Measurements from ENCODE around the gene GLIS1.

The GLIS1 gene

DNA sequence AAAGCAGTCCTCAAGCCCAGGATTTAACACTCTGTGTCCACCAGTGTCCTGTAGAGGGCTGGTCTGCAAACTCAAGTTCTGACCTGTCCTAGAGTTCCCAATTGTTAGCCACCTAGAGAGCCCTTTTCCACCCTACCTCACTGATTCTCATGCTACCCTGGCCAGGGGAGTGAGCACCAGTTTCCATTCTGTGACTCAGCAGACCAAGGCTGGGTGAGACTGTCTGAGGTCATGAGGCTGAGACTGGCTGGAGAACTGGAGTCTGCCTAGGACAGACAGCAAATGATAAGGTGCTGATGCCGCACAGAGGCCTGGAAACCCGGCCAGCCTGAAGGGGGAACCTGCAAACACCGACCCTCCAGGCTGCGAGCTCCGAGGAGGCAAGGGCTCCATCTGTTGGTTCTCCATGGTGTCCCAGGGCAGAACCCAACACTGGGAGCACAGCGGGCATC, 13.7 kb downstream of the GLIS1 start:
- Histone ChIP-seq H3K27me3 (replicated peaks) (no peaks in the 10 kb centered on the region), H3K4me3 (ENCODE audit: low read depth, low read length) (no peak overlapping the region), H3K36me3 (replicated peaks) (no peaks in the 10 kb centered on the region), H3K27ac (no peak overlapping the region)
- in situ Hi-C loops (cut with HindIII; ENCODE audit: low pct_ligation_motif_present, low sequenced_read_pairs): no loop called here
- no peak for DNase-seq
- TF ChIP-seq, protein P1, sequence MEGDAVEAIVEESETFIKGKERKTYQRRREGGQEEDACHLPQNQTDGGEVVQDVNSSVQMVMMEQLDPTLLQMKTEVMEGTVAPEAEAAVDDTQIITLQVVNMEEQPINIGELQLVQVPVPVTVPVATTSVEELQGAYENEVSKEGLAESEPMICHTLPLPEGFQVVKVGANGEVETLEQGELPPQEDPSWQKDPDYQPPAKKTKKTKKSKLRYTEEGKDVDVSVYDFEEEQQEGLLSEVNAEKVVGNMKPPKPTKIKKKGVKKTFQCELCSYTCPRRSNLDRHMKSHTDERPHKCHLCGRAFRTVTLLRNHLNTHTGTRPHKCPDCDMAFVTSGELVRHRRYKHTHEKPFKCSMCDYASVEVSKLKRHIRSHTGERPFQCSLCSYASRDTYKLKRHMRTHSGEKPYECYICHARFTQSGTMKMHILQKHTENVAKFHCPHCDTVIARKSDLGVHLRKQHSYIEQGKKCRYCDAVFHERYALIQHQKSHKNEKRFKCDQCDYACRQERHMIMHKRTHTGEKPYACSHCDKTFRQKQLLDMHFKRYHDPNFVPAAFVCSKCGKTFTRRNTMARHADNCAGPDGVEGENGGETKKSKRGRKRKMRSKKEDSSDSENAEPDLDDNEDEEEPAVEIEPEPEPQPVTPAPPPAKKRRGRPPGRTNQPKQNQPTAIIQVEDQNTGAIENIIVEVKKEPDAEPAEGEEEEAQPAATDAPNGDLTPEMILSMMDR (IDR thresholded peaks at IDR 0.05; ENCODE audit: low read depth, low read length, missing control alignments): peak; percentile 65

- TF ChIP-seq, protein P1 (IDR thresholded peaks at IDR 0.05; ENCODE audit: low read depth, low read length, missing control alignments): no peak
- no peak for DNase-seq
- no peak overlapping the region for H3K4me3 ChIP-seq (ENCODE audit: low read depth, low read length)
- in situ Hi-C loops (cut with HindIII; ENCODE audit: low pct_ligation_motif_present, low sequenced_read_pairs): no loop called here
- H3K36me3 ChIP-seq (replicated peaks): no peaks in the 10 kb centered on the region
- H3K27ac ChIP-seq: no peak overlapping the region
- no peaks in the 10 kb centered on the region for H3K27me3 ChIP-seq (replicated peaks)
Measured at GRCh38 chr1:53722025-53722424, 16.9 kb downstream of the GLIS1 start.

DNA sequence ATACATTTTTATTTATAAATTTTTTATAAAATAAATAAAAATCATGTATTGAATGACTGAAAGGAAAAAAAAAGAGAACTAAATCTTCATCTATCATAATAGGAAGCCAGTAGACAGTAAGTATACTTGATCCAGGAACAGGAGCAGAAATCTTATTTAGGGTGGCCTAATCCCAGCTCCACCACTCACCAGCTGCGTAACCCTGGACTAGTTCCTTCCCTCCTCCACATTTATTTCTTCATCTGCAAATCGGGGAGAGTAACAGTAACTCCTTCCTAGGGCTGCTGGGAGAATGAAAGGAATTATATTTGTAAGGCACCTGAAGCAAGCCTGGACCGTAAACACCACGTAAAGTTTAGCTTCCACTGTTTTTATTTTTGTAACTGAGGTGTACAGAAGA, 17.9 kb downstream of the GLIS1 start:
- Histone ChIP-seq H3K4me3 (ENCODE audit: low read depth, low read length) (no peak overlapping the region), H3K36me3 (replicated peaks) (no peaks in the 10 kb centered on the region), H3K27ac (no peak overlapping the region), H3K27me3 (replicated peaks) (no peaks in the 10 kb centered on the region)
- DNase-seq: no peak
- TF ChIP-seq, protein P1 (IDR thresholded peaks at IDR 0.05; ENCODE audit: low read depth, low read length, missing control alignments): no peak
- in situ Hi-C loops (cut with HindIII; ENCODE audit: low pct_ligation_motif_present, low sequenced_read_pairs): no loop called here

DNA sequence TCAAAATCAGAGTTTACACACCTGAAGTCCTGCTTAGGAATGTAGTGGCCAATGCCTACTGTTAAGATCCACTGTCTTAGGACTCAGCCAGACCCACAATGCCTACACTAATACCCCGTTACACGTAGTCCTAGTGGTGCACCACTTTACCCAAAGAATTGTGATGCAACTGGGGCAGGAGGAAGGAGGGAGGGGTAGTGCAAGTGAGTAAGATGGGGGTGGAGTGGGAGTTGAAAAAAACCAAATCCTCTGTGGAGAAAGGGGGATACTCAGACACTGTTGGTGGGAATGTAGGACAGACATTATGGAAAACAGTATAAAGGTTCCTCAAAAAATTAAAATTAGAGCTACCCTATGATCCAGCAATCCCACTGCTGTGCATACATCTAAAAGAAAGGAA, 19.5 kb downstream of the GLIS1 start:
- Histone ChIP-seq H3K36me3 (replicated peaks) (no peaks in the 10 kb centered on the region), H3K27me3 (replicated peaks) (no peaks in the 10 kb centered on the region), H3K4me3 (ENCODE audit: low read depth, low read length) (no peak overlapping the region), H3K27ac (no peak overlapping the region)
- no peak for DNase-seq
- TF ChIP-seq, protein P1 (IDR thresholded peaks at IDR 0.05; ENCODE audit: low read depth, low read length, missing control alignments): no peak
- in situ Hi-C loops (cut with HindIII; ENCODE audit: low pct_ligation_motif_present, low sequenced_read_pairs): no loop called here

DNA sequence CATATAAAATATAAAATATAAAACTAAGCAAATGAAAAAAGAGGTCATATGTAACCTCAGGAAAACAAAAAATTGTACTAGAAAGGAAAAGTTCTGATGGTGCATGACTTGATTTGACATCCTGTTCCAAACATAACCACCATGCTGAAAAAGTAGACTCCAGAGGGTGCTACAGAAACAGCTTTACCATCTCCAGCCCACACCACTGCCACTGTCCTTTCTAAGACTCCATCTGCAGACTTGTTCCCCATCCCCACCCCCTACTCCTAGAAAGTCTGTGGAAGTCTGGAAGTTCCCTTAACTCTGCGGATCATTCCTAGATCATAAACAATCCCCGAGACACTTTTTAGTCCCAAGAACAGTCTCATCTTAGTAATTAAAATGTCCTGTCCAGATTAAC, 20.5 kb downstream of the GLIS1 start:
- Histone ChIP-seq H3K27ac (no peak overlapping the region), H3K4me3 (ENCODE audit: low read depth, low read length) (no peak overlapping the region), H3K27me3 (replicated peaks) (no peaks in the 10 kb centered on the region), H3K36me3 (replicated peaks) (no peaks in the 10 kb centered on the region)
- DNase-seq: no peak
- in situ Hi-C loops (cut with HindIII; ENCODE audit: low pct_ligation_motif_present, low sequenced_read_pairs): no loop called here
- TF ChIP-seq, protein P1 (IDR thresholded peaks at IDR 0.05; ENCODE audit: low read depth, low read length, missing control alignments): no peak

DNA sequence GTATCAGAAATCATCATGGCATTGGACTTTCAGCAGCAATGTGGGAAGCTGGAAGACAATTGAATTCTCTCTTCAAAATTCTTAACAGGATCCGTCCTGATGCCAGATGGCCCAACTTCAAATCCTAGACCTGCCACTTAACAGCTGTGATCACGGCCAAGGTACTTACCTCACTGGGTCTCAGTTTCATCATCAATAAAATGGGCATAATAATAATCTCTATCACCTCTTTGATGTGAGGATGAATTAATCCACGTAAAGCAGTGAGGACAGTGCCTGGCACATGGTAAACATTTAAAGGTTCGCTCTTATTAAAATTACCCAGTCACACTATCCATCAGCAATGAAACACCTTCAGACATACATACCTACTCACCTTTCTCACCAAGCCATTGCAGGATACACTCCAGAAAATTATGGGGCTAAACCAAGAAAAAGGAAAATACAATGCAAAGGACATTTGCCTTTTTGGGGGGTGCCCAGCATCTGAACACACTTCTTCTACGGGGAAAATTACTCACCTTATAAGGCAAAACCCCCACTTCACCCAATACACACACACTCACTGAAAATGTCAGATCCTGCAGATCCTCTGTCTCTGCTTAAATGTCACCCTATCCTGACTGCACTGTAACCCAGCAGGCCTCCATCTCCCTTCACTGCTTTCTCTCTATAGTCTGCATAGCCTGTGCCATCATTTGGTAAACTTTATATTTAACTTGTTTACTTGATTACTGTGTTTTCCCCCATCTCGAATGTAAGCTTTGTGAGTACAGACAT, 21.7 kb downstream of the GLIS1 start:
- no peaks in the 10 kb centered on the region for H3K27me3 ChIP-seq (replicated peaks)
- TF ChIP-seq, protein P1 (IDR thresholded peaks at IDR 0.05; ENCODE audit: low read depth, low read length, missing control alignments): no peak
- DNase-seq: no peak
- no peak overlapping the region for H3K4me3 ChIP-seq (ENCODE audit: low read depth, low read length)
- in situ Hi-C loops (cut with HindIII; ENCODE audit: low pct_ligation_motif_present, low sequenced_read_pairs): no loop called here
- H3K36me3 ChIP-seq (replicated peaks): no peaks in the 10 kb centered on the region
- H3K27ac ChIP-seq: no peak overlapping the region
